Measurements from ENCODE around the gene CFAP74. TPM values are rescaled to one million over a fixed set of nuclear protein-coding genes. Genes with fewer than 3 reads are reported as not detected.

Gene CFAP74
- total and polyA plus RNA-seq, 9 of the 15 experiments (the other 6 are each of a cell fraction or from before 2014, with no cell fraction given), result 0.03 to 0.15 (median 0.05) TPM; not detected in 6

DNA sequence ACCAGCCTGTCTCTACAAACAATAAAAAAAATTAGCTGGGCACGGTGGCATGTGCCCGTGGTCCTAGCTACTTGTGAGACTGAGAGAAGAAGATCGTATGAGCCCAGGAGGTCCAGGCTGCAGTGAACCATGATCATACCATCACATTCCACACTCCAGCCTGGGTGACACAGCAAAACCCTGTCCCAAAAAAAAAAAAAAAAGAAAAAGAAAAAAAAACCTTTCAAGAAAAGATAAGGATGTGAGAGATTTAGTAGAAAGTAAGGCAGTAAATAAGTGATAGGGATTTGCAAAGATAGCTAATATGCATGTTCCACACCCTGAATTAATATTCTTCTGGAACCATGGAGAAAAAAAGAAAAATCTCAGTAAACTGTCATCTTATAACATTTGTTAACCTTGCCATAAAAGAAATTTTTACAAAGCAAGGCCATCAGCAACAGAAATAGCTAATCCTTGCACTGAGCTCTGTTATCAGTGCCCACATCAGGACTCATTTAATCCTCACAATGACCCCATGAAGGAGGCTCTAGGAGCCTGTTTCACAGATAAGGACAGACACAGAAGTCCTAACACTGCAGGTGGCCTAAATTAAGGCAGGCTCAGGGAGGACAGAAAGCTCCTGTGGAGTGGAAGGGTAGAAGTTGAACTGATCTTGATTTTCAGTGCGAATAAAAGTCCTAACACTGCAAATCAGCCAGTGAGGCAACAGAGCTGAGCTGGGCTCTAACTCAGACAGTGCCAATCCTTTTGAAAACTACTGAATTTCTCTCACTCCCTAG, 120.3 kb downstream of the CFAP74 start (continued):
- TF ChIP-seq RAD51 (IDR thresholded peaks at IDR 0.05; ENCODE audit: borderline replicate concordance, low read depth) (0 out of 2 replicates have a peak, but pooled peaks have one; percentile 15), CHD4 (IDR thresholded peaks at IDR 0.05; ENCODE audit: insufficient read depth, insufficient replicate concordance, low read depth, low read length, poor library complexity, severe bottlenecking) (no peak), FOSL1 (tag; conservative IDR thresholded peaks at IDR 0.05) (peak; percentile 45), ZBTB5 (IDR thresholded peaks at IDR 0.05) (no peak), MBD1 (CRISPR knock-in tag; IDR thresholded peaks at IDR 0.05) (no peak), FOXK2 (conservative IDR thresholded peaks at IDR 0.05 in 1 of 2, IDR thresholded peaks at IDR 0.05 in 1 of 2; ENCODE audit: low read depth in 2 of 2) (peak in 1 of 2 experiments; percentile 50; a peak in 1 of 4 replicates), HDAC1 (IDR thresholded peaks at IDR 0.05) (peak; percentile 38 to 96; a peak in 3 of 4 replicates), ZEB2 (IDR thresholded peaks at IDR 0.05) (peak; percentile 60), HMGXB4 (CRISPR knock-in tag; IDR thresholded peaks at IDR 0.05) (no peak), LEF1 (IDR thresholded peaks at IDR 0.05) (peak; percentile 63; the same call in 1 of the 2 replicates), PHF21A (IDR thresholded peaks at IDR 0.05; ENCODE audit: borderline replicate concordance, low read depth) (0 out of 2 replicates have a peak, but pooled peaks have one; percentile 46), GATA2 (CRISPR knock-in tag; IDR thresholded peaks at IDR 0.05) (peak; percentile 91), SP1 (CRISPR knock-in tag; IDR thresholded peaks at IDR 0.05) (no peak), ZKSCAN3 (CRISPR knock-in tag; IDR thresholded peaks at IDR 0.05) (no peak)
- TF ChIP-seq, protein P1, sequence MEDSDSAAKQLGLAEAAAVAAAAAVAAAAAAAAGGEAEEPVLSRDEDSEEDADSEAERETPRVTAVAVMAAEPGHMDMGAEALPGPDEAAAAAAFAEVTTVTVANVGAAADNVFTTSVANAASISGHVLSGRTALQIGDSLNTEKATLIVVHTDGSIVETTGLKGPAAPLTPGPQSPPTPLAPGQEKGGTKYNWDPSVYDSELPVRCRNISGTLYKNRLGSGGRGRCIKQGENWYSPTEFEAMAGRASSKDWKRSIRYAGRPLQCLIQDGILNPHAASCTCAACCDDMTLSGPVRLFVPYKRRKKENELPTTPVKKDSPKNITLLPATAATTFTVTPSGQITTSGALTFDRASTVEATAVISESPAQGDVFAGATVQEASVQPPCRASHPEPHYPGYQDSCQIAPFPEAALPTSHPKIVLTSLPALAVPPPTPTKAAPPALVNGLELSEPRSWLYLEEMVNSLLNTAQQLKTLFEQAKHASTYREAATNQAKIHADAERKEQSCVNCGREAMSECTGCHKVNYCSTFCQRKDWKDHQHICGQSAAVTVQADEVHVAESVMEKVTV (CRISPR knock-in tag; IDR thresholded peaks at IDR 0.05), result no peak
